HG03064 (cell line): ENCODE results near the gene PRKAR1B.
"Not testable (repeated sequence)": the region's sequence is repeated elsewhere in the genome, so short reads cannot be mapped to it uniquely, and the experiment has no call there.

ENCODE experiments used
- ATAC-seq: cut with Tn5 transposase; IDR thresholded peaks from one replicate; pipeline ENCODE4 v1.9.1; 2021; ENCODE audit warnings: low read depth; ENCODE audit not compliant: unreplicated experiment

The PRKAR1B gene

GRCh38 chr7:672891-673290 is 54.2 kb downstream of the PRKAR1B start:
- ATAC-seq: no peak

GRCh38 chr7:671415-672042 is 55.6 kb downstream of the PRKAR1B start:
- no peak for ATAC-seq

- ATAC-seq: no peak
These were observed 56.3 kb downstream of the PRKAR1B start for GRCh38 chr7:670501-671390.

GRCh38 chr7:668958-669357 is 58.1 kb downstream of the PRKAR1B start:
- ATAC-seq: no peak

- ATAC-seq: no peak
These were observed 58.7 kb downstream of the PRKAR1B start for GRCh38 chr7:668139-668931.

GRCh38 chr7:666454-667292 is 60.4 kb downstream of the PRKAR1B start:
- ATAC-seq: no peak

- no peak for ATAC-seq
These were observed 61.2 kb downstream of the PRKAR1B start for GRCh38 chr7:665736-666453.

- ATAC-seq: no peak
These were observed 61.9 kb downstream of the PRKAR1B start for GRCh38 chr7:664997-665735.

- ATAC-seq: no peak
These were observed 62.7 kb downstream of the PRKAR1B start for GRCh38 chr7:664402-664775.

- no peak for ATAC-seq
These were observed 64.5 kb downstream of the PRKAR1B start for GRCh38 chr7:662576-662975.

GRCh38 chr7:659996-660395 is 67.1 kb downstream of the PRKAR1B start:
- ATAC-seq: no peak

GRCh38 chr7:659306-659847 is 67.7 kb downstream of the PRKAR1B start:
- ATAC-seq: no peak

- no peak for ATAC-seq
These were observed 69.4 kb downstream of the PRKAR1B start for GRCh38 chr7:657565-658119.

- not testable (repeated sequence) for ATAC-seq
These were observed 70.1 kb downstream of the PRKAR1B start for GRCh38 chr7:657010-657409.

- no peak for ATAC-seq
These were observed 71.3 kb downstream of the PRKAR1B start for GRCh38 chr7:655758-656157.

GRCh38 chr7:653829-654764 is 73.0 kb downstream of the PRKAR1B start:
- no peak for ATAC-seq

GRCh38 chr7:652881-653280 is 74.2 kb downstream of the PRKAR1B start:
- no peak for ATAC-seq
